ENCODE measurements around the gene WDR44. TPM values are rescaled to one million over a fixed set of nuclear protein-coding genes. Genes with fewer than 3 reads are reported as not detected.
"Not testable (repeated sequence)": the region's sequence is repeated elsewhere in the genome, so short reads cannot be mapped to it uniquely, and the experiment has no call there.

The WDR44 gene, protein sequence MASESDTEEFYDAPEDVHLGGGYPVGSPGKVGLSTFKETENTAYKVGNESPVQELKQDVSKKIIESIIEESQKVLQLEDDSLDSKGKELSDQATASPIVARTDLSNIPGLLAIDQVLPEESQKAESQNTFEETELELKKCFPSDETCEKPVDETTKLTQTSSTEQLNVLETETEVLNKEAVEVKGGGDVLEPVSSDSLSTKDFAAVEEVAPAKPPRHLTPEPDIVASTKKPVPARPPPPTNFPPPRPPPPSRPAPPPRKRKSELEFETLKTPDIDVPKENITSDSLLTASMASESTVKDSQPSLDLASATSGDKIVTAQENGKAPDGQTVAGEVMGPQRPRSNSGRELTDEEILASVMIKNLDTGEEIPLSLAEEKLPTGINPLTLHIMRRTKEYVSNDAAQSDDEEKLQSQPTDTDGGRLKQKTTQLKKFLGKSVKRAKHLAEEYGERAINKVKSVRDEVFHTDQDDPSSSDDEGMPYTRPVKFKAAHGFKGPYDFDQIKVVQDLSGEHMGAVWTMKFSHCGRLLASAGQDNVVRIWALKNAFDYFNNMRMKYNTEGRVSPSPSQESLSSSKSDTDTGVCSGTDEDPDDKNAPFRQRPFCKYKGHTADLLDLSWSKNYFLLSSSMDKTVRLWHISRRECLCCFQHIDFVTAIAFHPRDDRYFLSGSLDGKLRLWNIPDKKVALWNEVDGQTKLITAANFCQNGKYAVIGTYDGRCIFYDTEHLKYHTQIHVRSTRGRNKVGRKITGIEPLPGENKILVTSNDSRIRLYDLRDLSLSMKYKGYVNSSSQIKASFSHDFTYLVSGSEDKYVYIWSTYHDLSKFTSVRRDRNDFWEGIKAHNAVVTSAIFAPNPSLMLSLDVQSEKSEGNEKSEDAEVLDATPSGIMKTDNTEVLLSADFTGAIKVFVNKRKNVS
- polyA plus RNA-seq (ENCODE audit: insufficient read length in 4 of 4): 10 to 100 TPM; 10.7 to 14.8 (median 13.2) TPM

DNA sequence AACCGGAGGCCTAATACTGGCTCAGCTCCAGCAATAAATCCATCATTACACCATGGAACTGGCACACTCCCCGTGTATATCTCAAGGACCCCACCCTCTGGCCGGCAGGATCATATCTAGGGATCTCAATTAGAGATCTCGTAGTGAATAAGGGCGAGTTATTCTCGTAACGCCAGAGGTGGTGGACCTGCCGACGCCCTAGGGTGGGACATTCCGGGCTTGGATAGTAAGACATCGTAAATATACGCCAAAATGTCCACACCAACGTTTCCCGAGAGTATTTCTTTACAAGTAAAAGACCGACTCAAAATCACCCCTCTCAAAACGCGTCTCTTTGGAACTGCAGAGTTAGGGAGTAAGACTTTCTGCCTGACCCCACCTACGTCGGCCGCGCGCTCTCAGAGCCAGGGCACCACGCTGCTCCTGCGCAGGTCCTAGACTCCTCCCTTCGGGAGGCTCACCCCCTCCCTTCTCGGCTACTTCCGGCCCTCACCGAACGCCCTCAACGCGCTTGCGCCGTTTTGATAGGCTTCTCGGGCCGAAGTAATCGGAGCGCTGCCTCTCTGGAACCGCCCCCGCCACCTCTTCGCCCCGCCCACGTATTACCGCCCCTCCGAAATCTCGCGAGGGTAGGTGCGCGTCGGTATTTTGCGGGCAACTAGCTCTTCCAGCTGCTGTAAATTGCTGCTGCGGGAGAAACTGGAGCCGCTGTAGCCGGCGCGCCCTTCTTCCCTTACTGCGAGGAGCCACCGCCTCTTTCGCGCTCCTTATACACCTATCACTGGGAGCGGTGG is at the start of gene WDR44:
WDR44 (plus strand) TSS at position 643 of the 794 bp plus-strand sequence. CDS start 398 bp downstream, outside the sequence.
- DNase-seq (ENCODE audit: low read depth in 4 of 4, low spot score in 3 of 4): peak; percentile 79 to 88 (median 84)

DNA sequence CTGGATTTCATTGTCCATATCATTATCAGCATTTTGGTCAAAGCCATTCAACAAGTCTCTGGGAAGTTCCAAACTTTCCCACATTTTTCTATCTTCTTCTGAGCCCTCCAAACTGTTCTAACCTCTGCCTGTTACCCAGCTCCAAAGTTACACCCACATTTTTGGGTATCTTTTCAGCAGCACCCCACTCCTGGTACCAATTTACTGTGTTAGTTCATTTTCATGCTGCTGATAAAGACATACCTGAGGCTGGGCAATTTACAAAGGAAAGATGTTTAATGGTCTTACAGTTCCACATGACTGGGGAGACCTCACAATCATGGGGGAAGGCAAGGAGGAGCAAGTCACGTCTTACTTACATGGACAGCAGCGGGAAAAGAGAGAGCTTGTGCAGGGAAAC is 40.1 kb upstream of the WDR44 start:
- not testable (repeated sequence) for DNase-seq (ENCODE audit: low read depth in 4 of 4, low spot score in 3 of 4)

DNA sequence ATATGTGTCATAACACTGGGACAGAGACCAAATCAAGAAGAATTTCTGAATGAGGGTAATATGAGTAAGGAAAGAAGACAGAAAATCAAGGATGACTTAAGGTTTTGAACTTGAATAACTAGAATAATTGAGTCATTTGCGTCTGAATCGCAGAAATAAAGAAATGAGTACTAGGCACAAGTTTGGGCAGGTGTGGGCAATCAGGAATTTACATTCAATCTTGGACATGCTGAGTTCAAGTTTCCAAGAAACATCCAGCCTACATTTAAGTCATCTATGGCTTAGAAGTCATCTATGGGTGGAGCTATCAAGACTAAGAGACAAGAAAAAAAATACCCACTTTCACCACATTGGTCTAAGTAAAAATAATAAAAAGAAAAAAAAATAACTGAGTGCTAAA is 30.4 kb upstream of the WDR44 start:
- DNase-seq (ENCODE audit: low read depth in 4 of 4, low spot score in 3 of 4): no peak

DNA sequence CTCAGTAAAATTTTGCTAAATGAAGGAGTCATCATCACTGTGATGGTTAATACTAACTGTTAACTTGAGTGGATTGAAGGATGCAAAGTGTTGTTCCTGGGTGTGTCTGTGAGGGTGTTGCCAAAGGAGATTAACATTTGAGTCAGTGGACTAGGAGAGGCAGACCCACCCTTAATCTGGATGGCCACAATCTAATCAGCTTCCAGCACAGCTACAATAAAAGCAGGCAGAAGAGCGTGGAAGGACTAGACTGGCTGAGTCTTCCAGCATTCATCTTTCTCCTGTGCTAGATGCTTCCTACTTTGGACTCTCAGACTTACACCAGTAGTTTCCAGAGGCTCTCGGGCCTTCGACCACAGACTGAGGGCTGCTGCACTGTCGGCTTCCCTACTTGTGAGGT is 21.3 kb upstream of the WDR44 start:
- DNase-seq (ENCODE audit: low read depth in 4 of 4, low spot score in 3 of 4): no peak

DNA sequence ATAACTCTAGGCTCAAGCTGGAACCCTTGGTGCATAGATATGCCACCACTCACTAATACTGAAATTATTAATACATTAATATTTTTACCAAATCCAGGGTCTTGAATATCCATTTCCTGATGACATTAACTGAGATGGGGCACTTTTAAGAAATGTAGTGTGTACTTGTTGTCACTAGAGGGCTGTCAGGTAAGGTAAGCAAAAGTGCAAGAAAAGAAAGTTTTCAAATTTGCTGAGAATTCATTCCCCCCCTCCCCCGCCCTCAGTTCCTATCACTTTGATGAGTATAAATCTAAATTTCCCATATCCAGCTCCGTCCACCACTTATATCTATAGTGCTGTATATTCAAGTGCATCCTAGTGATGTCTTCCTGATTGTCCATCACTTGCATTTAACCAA is 20.5 kb upstream of the WDR44 start:
- DNase-seq (ENCODE audit: low read depth in 4 of 4, low spot score in 3 of 4): no peak

DNA sequence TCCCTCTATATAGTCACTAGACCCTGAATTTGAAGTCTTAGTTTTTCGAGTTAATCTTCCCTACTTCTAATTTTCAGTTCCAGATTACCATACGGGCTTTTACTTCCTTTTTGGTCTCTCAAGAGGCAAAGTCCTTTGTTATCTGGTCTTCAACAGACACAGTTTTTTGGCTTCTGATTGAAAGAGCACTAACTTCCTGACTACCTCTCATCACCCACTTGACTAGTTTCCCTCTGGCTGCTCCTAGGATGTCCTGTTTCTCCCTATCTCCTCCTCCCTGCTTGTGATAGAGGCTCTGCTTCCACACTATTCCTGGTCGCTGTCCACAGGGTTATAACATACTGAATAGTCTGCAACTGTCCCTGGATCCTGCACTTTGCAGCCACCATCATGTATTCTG is 16.7 kb upstream of the WDR44 start:
- DNase-seq (ENCODE audit: low read depth in 4 of 4, low spot score in 3 of 4): no peak

DNA sequence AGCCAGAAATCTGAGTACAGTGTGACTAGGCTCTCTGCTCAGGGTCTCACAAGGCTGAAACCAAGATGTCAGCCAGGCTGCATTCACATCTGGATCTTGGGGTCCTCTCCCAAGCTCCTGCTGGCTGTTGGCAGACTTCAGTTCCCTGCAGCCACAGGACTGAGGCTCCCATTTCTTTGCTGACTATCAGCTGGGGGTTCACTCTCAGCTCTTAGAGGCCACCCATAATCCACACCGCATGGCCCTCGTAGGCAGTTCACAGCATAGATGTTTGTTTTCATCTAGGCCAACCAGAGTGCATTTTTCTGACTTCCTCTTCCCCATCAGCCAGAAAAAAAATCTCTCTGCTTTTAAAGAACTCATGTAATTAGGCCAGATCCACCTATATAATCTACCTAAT is 8.2 kb upstream of the WDR44 start:
- no peak for DNase-seq (ENCODE audit: low read depth in 4 of 4, low spot score in 3 of 4)

DNA sequence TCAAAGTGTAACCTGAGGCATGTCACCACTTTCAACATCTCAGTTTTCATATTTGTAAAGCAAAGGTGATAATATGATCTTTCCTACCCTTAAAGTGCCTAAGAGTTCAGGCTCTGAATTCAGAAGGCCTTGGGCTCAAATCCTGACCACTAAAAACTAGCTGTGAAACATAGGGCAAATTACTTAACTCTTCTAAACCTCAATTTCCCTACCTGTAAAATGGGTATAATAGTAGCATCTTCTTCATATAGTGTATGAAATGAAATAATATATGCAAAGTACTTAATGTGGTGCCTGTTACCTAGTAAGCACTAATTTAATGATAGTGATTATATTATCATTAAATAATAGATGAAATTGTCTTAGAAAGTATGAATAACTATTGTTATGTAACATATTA is 7.0 kb upstream of the WDR44 start:
- DNase-seq (ENCODE audit: low read depth in 4 of 4, low spot score in 3 of 4): no peak

DNA sequence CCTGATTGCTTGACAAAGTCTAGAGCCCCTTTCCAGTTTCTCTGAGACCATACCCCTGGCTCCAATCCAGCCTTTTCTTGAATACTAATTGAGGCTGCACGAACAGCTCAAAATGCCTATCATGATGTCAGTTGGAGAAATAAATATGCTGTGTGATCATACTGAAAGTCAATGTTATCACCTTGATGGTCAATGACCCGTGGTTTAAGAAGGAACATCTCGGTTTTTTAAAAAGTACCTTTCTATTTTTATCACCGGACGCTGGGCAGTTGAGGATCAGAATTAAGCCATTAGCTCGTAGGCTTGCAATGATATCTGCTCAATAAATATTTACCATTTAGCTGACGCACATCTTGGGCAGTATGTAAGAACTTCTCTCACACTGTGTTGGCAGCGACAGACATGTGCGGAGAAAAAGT is 852 bp upstream of the WDR44 start:
- DNase-seq (ENCODE audit: low read depth in 4 of 4, low spot score in 3 of 4): no peak

DNA sequence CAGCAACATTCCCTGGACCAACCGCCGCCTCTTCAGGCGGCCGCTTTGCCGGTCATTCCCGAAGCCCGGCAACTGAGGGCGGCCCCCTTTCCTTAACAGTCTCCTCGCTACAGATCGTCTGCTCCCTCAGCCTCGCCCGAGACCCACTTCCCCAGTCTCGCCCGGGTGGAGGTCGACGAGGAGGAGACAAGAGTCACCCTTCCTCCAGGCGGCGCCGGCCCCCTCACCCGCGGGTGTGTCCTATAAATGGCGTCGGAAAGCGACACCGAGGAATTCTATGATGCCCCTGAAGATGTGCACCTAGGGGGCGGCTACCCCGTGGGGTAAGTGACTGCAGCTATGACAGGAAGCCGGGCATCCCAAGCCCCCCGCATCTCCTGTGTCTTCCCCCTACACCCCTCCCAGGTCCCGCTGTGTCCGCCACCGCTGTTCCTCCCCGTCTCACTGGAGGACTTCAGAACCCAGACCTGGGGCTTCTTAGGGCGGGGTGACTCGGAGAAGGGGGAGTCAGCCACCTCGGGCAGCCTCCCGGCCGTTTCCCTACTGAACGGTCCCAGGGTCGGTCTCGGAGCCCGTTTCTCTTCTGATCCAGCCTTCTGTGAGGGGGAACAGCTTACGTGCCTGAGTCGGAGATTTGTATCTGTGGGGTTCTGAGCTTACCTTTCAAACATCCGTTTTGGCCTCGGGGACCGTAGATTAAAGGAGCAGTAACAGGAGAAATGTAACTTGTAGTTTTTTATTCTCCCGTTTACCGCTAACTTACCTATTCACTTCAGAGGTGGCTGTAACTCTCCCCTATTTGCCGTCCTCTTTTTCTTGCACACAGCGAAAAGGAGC is 570 bp downstream of the WDR44 start:
- peak in 1 of 4 donors; percentile 10 for DNase-seq (ENCODE audit: low read depth in 4 of 4, low spot score in 3 of 4)

DNA sequence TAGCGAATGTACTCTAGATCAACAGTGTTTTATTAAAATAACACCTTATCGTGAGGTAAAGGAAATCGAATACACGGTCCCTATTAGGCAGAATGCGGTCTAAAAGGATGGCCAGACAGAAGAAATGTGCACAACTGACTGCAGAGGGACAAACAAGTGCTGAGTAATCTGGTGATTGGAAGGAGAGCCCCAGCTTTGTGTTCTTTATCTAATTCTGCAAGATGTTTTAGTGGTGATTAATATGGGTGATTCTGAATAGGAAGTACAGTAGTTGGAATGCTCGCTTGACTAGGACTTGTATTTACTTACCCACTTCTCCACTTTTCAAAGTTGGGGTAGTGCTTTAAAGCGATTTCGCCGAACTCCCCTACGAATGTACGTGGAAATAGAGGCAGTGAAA is 1.2 kb downstream of the WDR44 start:
- DNase-seq (ENCODE audit: low read depth in 4 of 4, low spot score in 3 of 4): no peak

DNA sequence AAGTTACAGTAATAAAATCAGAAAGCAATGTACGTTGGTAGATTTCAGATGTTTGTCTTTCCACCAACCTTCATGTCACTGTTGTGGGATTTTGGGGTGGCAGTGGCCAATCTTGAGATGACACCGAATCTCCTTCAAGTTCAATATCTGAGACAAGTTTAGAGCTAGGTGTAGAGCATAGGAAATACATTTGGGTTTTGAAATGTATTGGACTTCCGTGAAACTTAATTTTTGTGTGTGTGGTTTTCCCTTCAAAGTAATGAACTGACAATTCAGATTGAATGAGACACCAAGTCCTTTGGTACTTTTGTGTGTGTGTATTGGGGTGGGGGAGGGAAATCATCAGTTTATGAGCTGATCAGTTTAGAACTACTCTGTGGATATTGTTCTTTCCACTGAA is 1.8 kb downstream of the WDR44 start:
- no peak for DNase-seq (ENCODE audit: low read depth in 4 of 4, low spot score in 3 of 4)

DNA sequence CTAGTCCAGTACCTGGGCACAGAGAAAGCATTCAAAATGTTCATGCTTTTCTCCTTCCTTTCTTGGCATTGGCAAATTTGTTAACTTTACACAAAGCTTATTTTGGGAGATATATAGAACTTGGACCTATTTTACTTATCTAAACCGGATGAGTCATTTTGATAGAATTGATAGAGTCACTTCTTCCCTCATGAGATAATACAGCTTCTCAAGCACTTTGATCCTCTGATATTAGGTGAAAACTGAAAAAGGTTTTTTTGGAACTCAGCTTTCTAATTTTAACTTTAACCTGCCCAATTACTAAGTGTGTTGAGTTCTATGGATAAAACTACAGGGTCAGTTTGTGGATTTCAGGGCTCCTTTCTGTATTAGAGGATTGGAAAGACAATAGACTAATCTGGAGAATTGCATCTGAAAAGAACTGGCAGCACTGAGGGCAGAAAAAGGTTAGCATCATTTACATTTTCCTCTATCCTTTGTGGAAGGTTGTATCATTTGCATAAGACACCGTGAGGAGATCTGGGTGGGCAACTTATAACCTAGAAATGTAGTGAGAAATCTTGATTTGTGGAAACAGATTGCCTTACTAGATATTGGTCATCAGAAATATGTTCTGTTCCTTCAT is 2.4 kb downstream of the WDR44 start:
- DNase-seq (ENCODE audit: low read depth in 4 of 4, low spot score in 3 of 4): no peak

DNA sequence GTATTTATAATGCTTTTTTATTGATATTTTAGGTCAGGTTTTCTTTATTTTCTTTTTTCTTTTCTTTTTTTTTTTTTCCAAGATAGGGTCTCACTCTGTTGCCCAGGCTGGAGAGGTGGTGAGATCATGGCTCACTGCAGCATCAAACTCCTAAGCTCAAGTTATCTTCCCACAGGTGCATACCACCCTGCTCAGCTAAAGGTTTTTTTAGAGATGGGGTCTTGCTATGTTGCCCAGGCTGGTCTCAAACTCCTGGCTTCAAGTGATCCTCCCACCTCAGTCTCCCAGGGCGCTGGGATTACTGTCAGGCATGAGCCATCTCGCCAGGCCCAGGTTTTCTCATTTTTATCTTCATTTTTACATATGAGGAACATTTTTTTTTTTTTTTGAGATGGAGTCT is 3.3 kb downstream of the WDR44 start:
- no peak for DNase-seq (ENCODE audit: low read depth in 4 of 4, low spot score in 3 of 4)

DNA sequence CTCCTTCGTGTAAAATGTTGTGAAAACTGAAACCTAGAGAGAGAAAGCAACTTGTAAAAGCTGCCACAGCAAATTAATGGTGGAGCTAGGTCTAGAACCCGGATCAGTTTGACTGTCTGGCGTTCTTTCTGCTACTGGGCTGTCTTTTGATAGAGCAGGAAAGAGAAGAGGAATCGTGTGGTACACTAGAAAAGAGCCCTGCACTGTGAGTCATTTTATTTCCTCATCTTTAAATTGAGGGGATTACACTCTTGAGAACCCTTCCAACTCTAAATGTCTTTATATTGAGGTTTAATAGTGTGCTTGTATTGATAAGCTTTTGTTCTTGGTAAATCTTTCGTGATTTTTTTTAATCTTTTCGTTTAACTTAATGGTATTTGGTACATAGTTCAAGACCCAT is 4.3 kb downstream of the WDR44 start:
- DNase-seq (ENCODE audit: low read depth in 4 of 4, low spot score in 3 of 4): no peak

DNA sequence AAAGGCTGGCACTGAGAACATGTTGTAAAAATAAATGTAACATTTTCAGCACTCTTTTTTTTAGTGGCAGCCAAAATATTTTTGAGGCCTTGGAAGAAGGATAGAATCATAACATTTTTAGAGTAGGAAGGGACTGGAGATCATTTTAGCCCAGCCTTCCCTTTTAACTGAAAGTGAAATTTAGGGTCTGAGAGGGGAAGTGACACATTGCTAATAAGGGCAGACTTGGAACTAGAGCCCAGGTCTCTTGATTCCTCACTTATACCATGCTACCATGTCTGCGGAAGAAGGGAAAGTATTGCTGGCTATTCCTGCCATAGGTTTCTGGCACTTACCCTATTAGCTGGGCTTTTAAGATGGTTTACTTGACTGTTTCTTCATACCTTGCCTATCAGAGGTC is 4.8 kb downstream of the WDR44 start:
- DNase-seq (ENCODE audit: low read depth in 4 of 4, low spot score in 3 of 4): no peak

DNA sequence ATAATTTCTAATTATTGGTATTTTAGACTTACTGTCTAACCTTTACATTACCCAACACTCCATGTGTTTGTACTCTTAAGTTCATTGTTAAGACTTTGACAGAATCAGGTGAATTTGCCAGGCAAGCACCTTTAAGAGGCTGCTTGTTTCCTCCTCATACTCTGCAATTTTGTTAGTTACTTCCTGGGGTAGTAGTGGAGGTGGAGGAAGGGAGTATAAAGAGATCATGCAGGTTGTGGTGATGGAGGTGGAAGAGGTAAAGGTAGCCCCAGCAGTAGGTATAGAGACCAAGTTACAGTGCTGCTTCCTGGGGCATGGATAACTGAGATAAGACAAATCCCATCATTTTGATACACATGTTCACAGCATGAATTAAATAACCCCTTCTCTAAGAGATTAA is 6.7 kb downstream of the WDR44 start:
- DNase-seq (ENCODE audit: low read depth in 4 of 4, low spot score in 3 of 4): no peak

DNA sequence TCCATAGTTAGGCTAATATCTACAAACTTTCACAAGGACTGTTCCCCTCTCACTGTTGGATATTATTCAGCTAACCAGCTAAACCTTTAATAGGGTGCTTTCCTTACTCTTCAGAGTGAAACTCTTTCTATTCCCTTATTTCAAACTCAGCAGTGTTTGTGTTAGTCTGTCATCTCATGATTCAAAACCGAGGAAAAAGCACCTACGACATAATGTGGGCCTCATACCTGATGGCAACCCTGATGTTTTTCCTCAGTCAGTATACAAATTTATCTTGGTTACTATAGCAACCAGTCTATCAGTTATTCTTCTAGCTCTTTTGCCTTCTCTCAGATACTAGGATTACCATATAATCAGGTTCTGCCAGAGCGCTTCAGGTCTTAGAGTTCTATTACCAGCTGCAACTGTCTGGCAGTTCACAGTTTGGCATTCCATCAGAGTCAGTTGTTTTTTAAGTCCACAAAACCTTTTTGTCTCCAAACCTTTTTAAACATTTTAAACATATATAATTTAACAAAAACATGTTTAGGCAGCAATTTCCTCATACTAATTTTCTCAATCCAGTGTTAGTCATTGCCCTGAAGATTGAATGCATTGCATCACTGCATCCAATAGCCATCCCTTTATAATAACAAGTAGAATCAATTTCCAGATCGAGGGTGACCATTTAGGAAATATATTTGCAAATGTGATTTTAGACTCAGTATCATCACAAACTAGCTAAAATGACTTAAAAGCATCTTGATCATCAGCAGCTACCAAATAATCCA is 7.4 kb downstream of the WDR44 start:
- DNase-seq (ENCODE audit: low read depth in 4 of 4, low spot score in 3 of 4): no peak

All from left renal pelvis (tissue), 4 donors.